Effector memory CD4-positive, alpha-beta T cell (primary cell): ENCODE data around the gene NAMPT.

ENCODE experiments used
- DNase-seq, 3 donors: peaks; one replicate each; pipeline ENCODE4 v3.0.0-alpha.2; 2020
- H3K27ac ChIP-seq: 2 replicates; pipeline ENCODE4 v1.7.0; 2013; ENCODE audit warnings: mild to moderate bottlenecking, low read length, moderate library complexity; ENCODE audit not compliant: insufficient read depth, poor library complexity, severe bottlenecking
- H3K27me3 ChIP-seq: replicated peaks from 2 replicates; pipeline ENCODE4 v1.7.0; 2013; ENCODE audit warnings: mild to moderate bottlenecking, low read length; ENCODE audit not compliant: insufficient read depth, control insufficient read depth, poor library complexity, severe bottlenecking
- H3K36me3 ChIP-seq: 2 replicates; pipeline ENCODE4 v1.7.0; 2013; ENCODE audit warnings: mild to moderate bottlenecking, low read length, moderate library complexity; ENCODE audit not compliant: control insufficient read depth, insufficient read depth
- H3K4me1 ChIP-seq: 2 replicates; pipeline ENCODE4 v1.7.0; 2013; ENCODE audit warnings: low read length, mild to moderate bottlenecking; ENCODE audit not compliant: control insufficient read depth, insufficient read depth, poor library complexity, severe bottlenecking
- H3K4me3 ChIP-seq: 2 replicates; pipeline ENCODE4 v1.7.0; 2013; ENCODE audit warnings: low read length, low read depth, mild to moderate bottlenecking; ENCODE audit not compliant: insufficient read depth, poor library complexity, severe bottlenecking
- H3K9me3 ChIP-seq: 2 replicates; pipeline ENCODE4 v1.7.0; 2013; ENCODE audit warnings: mild to moderate bottlenecking, low read length, moderate library complexity; ENCODE audit not compliant: control insufficient read depth

Gene NAMPT

GRCh38 chr7:106285855-106286492 is 1.2 kb upstream of the NAMPT start:
- peak overlapping the region; percentile 82 for H3K27ac ChIP-seq
- no peaks in the 10 kb centered on the region for H3K27me3 ChIP-seq
- peak overlapping the region; percentile 82 for H3K4me3 ChIP-seq
- peaks cover 11% of the 10 kb centered on the region for H3K4me1 ChIP-seq
- DNase-seq = no peak
- no peaks in the 10 kb centered on the region for H3K9me3 ChIP-seq
- H3K36me3 ChIP-seq = no peaks in the 10 kb centered on the region

- H3K36me3 ChIP-seq = no peaks in the 10 kb centered on the region
- peaks cover 11% of the 10 kb centered on the region for H3K4me1 ChIP-seq
- peak; percentile 98 to 99 (median 99) for DNase-seq
- H3K27ac ChIP-seq = peak overlapping the region; percentile 87
- peak overlapping the region; percentile 82 for H3K4me3 ChIP-seq
- H3K9me3 ChIP-seq = no peaks in the 10 kb centered on the region
- no peaks in the 10 kb centered on the region for H3K27me3 ChIP-seq
These were observed 470 bp upstream of the NAMPT start for GRCh38 chr7:106285051-106285854.

- Histone ChIP-seq H3K4me1 (peaks cover 15% of the 10 kb centered on the region), H3K4me3 (peak overlapping the region; percentile 66), H3K9me3 (no peaks in the 10 kb centered on the region), H3K27me3 (no peaks in the 10 kb centered on the region), H3K36me3 (no peaks in the 10 kb centered on the region), H3K27ac (peak overlapping the region; percentile 87)
- peak; percentile 18 to 39 (median 27) for DNase-seq
These were observed 711 bp downstream of the NAMPT start for GRCh38 chr7:106283831-106284713.

GRCh38 chr7:106283501-106283830 is 1.3 kb downstream of the NAMPT start:
- Histone ChIP-seq H3K4me3 (peak overlapping the region; percentile 66), H3K27me3 (no peaks in the 10 kb centered on the region), H3K9me3 (no peaks in the 10 kb centered on the region), H3K27ac (peak overlapping the region; percentile 87), H3K4me1 (peaks cover 15% of the 10 kb centered on the region), H3K36me3 (no peaks in the 10 kb centered on the region)
- DNase-seq = no peak

- DNase-seq = no peak
- Histone ChIP-seq H3K4me1 (peaks cover 15% of the 10 kb centered on the region), H3K36me3 (no peaks in the 10 kb centered on the region), H3K9me3 (no peaks in the 10 kb centered on the region), H3K27me3 (no peaks in the 10 kb centered on the region), H3K4me3 (no peak overlapping the region), H3K27ac (no peak overlapping the region)
These were observed 1.9 kb downstream of the NAMPT start for GRCh38 chr7:106282852-106283251.

GRCh38 chr7:106282390-106282789 is 2.4 kb downstream of the NAMPT start:
- Histone ChIP-seq H3K36me3 (no peaks in the 10 kb centered on the region), H3K4me3 (no peak overlapping the region)

GRCh38 chr7:106281585-106282318 is 3.0 kb downstream of the NAMPT start:
- Histone ChIP-seq H3K27ac (no peak overlapping the region), H3K36me3 (no peaks in the 10 kb centered on the region), H3K4me1 (peaks cover 15% of the 10 kb centered on the region), H3K9me3 (no peaks in the 10 kb centered on the region), H3K27me3 (no peaks in the 10 kb centered on the region), H3K4me3 (no peak overlapping the region)
- DNase-seq = no peak

More at GRCh38 chr7:106282390-106282789, 2.4 kb downstream of the NAMPT start:
- Histone ChIP-seq H3K27me3 (no peaks in the 10 kb centered on the region), H3K9me3 (no peaks in the 10 kb centered on the region), H3K4me1 (peaks cover 15% of the 10 kb centered on the region), H3K27ac (no peak overlapping the region)
- DNase-seq = no peak

GRCh38 chr7:106281127-106281526 is 3.7 kb downstream of the NAMPT start:
- Histone ChIP-seq H3K27me3 (no peaks in the 10 kb centered on the region), H3K4me1 (peaks cover 15% of the 10 kb centered on the region), H3K36me3 (peaks cover 3% of the 10 kb centered on the region), H3K27ac (no peak overlapping the region), H3K4me3 (no peak overlapping the region), H3K9me3 (no peaks in the 10 kb centered on the region)
- no peak for DNase-seq

DNA sequence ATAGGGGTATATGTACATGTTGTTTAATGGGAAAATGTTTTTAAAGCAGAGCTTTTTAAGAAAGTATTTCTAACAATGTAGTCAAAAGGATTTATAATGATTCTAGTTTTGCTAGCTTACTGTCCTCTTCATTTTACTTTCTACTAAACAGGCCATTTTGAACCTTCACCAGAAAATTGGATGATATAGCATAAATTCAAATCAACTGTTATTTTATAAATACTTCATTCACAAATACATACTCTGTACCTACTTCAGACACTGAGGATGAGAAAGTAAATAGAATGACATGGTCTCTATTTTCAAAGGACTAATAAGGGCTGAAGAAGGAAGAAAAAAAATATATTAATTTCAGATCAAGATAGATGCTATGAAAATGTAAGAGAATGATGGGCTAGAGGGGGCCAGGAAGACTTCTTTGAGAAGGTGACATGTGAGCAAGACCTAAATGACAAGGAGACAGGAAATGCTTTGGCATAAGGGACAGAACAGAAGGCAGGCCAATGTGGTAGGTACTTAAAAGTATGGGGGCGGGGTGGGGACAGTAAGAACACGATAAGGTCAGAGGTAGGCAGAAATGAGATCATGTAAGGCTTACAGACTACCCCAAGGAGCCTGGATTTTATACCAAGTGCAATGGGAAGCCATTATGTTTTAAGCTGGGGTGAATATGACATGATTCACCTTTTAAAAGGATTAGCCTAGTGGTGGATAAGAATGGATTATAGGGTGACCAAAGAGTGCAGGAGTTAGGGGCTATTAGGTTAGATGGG is 5.2 kb downstream of the NAMPT start:
- H3K9me3 ChIP-seq = no peaks in the 10 kb centered on the region
- peaks cover 9% of the 10 kb centered on the region for H3K4me1 ChIP-seq
- H3K36me3 ChIP-seq = peaks cover 3% of the 10 kb centered on the region
- H3K4me3 ChIP-seq = no peak overlapping the region
- no peak for DNase-seq
- no peaks in the 10 kb centered on the region for H3K27me3 ChIP-seq
- no peak overlapping the region for H3K27ac ChIP-seq
